ENCODE data around the gene COL2A1.

Gene COL2A1

GRCh38 chr12:47942614-47943225, 61.6 kb downstream of the COL2A1 start:
- no peak for DNase-seq

- DNase-seq: peak; percentile 37
Observed at GRCh38 chr12:47941871-47942613, 62.2 kb downstream of the COL2A1 start.

GRCh38 chr12:47941475-47941780, 62.8 kb downstream of the COL2A1 start:
- DNase-seq: no peak

- DNase-seq: no peak
Observed at GRCh38 chr12:47940773-47941474, 63.4 kb downstream of the COL2A1 start.

- DNase-seq: no peak
Observed at GRCh38 chr12:47939009-47939601, 65.2 kb downstream of the COL2A1 start.

GRCh38 chr12:47938594-47938993, 65.7 kb downstream of the COL2A1 start:
- DNase-seq: no peak

- no peak for DNase-seq
Observed at GRCh38 chr12:47938093-47938492, 66.2 kb downstream of the COL2A1 start.

GRCh38 chr12:47935184-47935583, 69.1 kb downstream of the COL2A1 start:
- DNase-seq: no peak

- no peak for DNase-seq
Observed at GRCh38 chr12:47931187-47931586, 73.1 kb downstream of the COL2A1 start.

GRCh38 chr12:47930634-47931033, 73.6 kb downstream of the COL2A1 start:
- DNase-seq: no peak

- DNase-seq: no peak
Observed at GRCh38 chr12:47927346-47927745, 76.9 kb downstream of the COL2A1 start.

All from CD4-positive, alpha-beta T cell treated with Interferon gamma for 1 hour (primary cell).